Heart left ventricle (tissue), 16 donors: ENCODE measurements around the gene NUP88. TPM values are rescaled to one million over a fixed set of nuclear protein-coding genes. Genes with fewer than 3 reads are reported as not detected.
A peak's percentile ranks its signal among the peaks of the same experiment; 100 is the strongest.

ENCODE experiments used
- ATAC-seq, 4 donors: fragments of 200-7000 bp; cut with Tn5 transposase; one replicate each; pipeline ENCODE4 v1.9.1; 2020 to 2022; ENCODE audit warnings: moderate library complexity in 4 of 4, mild to moderate bottlenecking in 3 of 4, moderate number of reproducible peaks in 1 of 4
- DNase-seq, 5 donors: peaks; one replicate each; pipeline ENCODE4 v3.0.0-alpha.2; 2020
- H3K27ac ChIP-seq, 12 donors: fragments of 200-600 bp; sonication (generic) in 4 of 12; one replicate each; pipeline versions ENCODE4 v1.5.0 to v1.8.0; 2016 to 2022; ENCODE audit warnings: mild to moderate bottlenecking in 2 of 12
- H3K27me3 ChIP-seq, 9 donors: fragments of 200-600 bp; sonication (generic) in 2 of 9; one replicate each; pipeline versions ENCODE4 v1.5.1 to v1.8.0; 2016 to 2022; ENCODE audit warnings: mild to moderate bottlenecking in 3 of 9
- H3K36me3 ChIP-seq, 9 donors: fragments of 200-600 bp; sonication (generic) in 2 of 9; one replicate each; pipeline versions ENCODE4 v1.5.0 to v1.8.0; 2018 to 2022; ENCODE audit warnings: mild to moderate bottlenecking in 2 of 9
- H3K4me1 ChIP-seq, 12 donors: fragments of 200-600 bp; sonication (generic) in 4 of 12; one replicate each; pipeline versions ENCODE4 v1.5.0 to v1.8.0; 2016 to 2022; ENCODE audit warnings: mild to moderate bottlenecking in 3 of 12
- H3K4me3 ChIP-seq, 12 donors: fragments of 200-600 bp; sonication (generic) in 4 of 12; one replicate each; pipeline versions ENCODE4 v1.5.0 to v1.8.0; 2017 to 2022; ENCODE audit warnings: mild to moderate bottlenecking in 9 of 12, moderate library complexity in 4 of 12
- H3K9me3 ChIP-seq, 12 donors: fragments of 200-600 bp; sonication (generic) in 4 of 12; one replicate each; pipeline versions ENCODE4 v1.5.0 to v1.8.0; 2016 to 2022; ENCODE audit warnings: mild to moderate bottlenecking in 1 of 12
- CTCF ChIP-seq, 12 donors: fragments of 200-600 bp; sonication (generic) in 4 of 12; IDR thresholded peaks; one replicate each; pipeline versions ENCODE4 v1.5.0 to v1.8.0; 2018 to 2022; ENCODE audit warnings: antibody characterized with exemption in 12 of 12, mild to moderate bottlenecking in 5 of 12
- POLR2A ChIP-seq, 2 donors: fragments of 450-650 bp; IDR thresholded peaks; one replicate each; pipeline ENCODE4 v1.6.1; 2017; ENCODE audit warnings: antibody characterized with exemption in 2 of 2, mild to moderate bottlenecking in 2 of 2, moderate library complexity in 2 of 2
- WGBS, 4 donors: extraction: QIAGEN DNeasy Blood & Tissue Kit in 2 of 4; methylation state at CpG; one replicate each; pipeline versions ENCODE4 v1.1.5 to v1.1.7; 2013 to 2018; 5-methylcytosine and 5-hydroxymethylcytosine counted together
- intact Hi-C, 10 donors: fragments of 100-400 bp; cut with DNase I; formaldehyde crosslinking; loops; one replicate each; pipeline versions ENCODE4 v1.11.1 to v1.14.2; 2022
- long read RNA-seq, 3 donors: library from polyadenylated mRNA; unstranded; transcript quantifications; one replicate each; pipeline ENCODE4 v2.0.0, GENCODE V29; 2020 to 2021
- polyA plus RNA-seq, 2 donors: library from polyadenylated mRNA; stranded (reverse); fragments of 200-250 nt; gene quantifications; one replicate each; pipeline ENCODE4 v1.2.3, GENCODE V29; 2013
- total RNA-seq, 9 donors: library from RNA; depleted of rRNA in 2 of 9; stranded (reverse); fragments of >200 nt in 2 of 9; fragmentation: NEBNext Ultra II Directional in 3 of 9; extraction: Animal tissue kit (Norgen Biotek cat#: 25700) in 3 of 9; gene quantifications; one replicate each; pipeline versions ENCODE4 v1.1.0 to v1.2.4, GENCODE V29; 2016 to 2023
- donor health status: ischemic (EF 13 %, LVEDD 7.1; RV severe dilation, severe dysfunction).
- donor health status: healthy with polysubstance abuse.
- donor health status: DM: no; HTN: yes; CAD: no.
- donor health status: DM: no; HTN: no; CAD: no.
- donor health status: ischemic (EF 25% LVEDD 6.9; RV normal size, moderate dysfunction).
- donor health status: ischemic (EF 25% LVEDD 5.7; RV mildly dilated, moderate dysfunction).
- donor health status: healthy.
- donor health status: DM: yes; HTN: yes; CAD: no.
- donor health status: ischemic (EF 35%, LVEDD 5.7; RV mildly dilated, moderate dysfunction).
- donor health status: nonischemic (EF 11% LVEDD 7.7; RV severe dilation, severe dysfunction).
- donor health status: DM: yes; HTN: yes; CAD: no.
- donor health status: PGD.
- donor health status: ischemic (EF 29% LVEDD 5.4; RV normal size, mild dysfunction).
- donor health status: nonischemic (EF 23%, LVEDD 6.1; RV moderate dilation, normal function).

Gene NUP88
- total RNA-seq (10 to 100 TPM; 27.5 to 51.8 (median 35.9) TPM), polyA plus RNA-seq (10 to 100 TPM; 58.0 to 69.6 TPM)
- long read RNA-seq, donor 1, transcript NUP88-207 (17 exons, 2,916 nt), result major isoform, 20 of 30 reads
- long read RNA-seq, donor 1, partial matches to known transcripts, result 4 of 30 reads
- long read RNA-seq, donor 1, other reads (novel, unspliced or antisense), result 3 of 30 reads
- long read RNA-seq, donor 2, transcript NUP88-201 (17 exons, 2,194 nt), result minor isoform, 6 of 114 reads
- long read RNA-seq, donor 2, transcript NUP88-207 (17 exons, 2,916 nt), result major isoform, 53 of 114 reads
- long read RNA-seq, donor 2, partial matches to known transcripts, result 37 of 114 reads
- long read RNA-seq, donor 2, other reads (novel, unspliced or antisense), result 14 of 114 reads
- long read RNA-seq, donor 3, transcript NUP88-207 (17 exons, 2,916 nt), result major isoform, 29 of 48 reads
- long read RNA-seq, donor 3, partial matches to known transcripts, result 5 of 48 reads
- long read RNA-seq, donor 3, other reads (novel, unspliced or antisense), result 12 of 48 reads

- H3K36me3 ChIP-seq, result peaks cover 0 to 68% (median 57%) of the 10 kb centered on the region in 9 donors
- H3K9me3 ChIP-seq, result no peaks in the 10 kb centered on the region
- intact Hi-C loops, result no loop called here
- TF ChIP-seq CTCF (IDR thresholded peaks at IDR 0.05) (no peak), POLR2A (IDR thresholded peaks at IDR 0.05) (peak in 1 of 2 donors; percentile 70)
- ATAC-seq (peak; percentile 98 to 99 (median 98)), DNase-seq (peak; percentile 94 to 98 (median 97))
- WGBS, 4 donors, result 0 to 1% (median 0%) methylated on average over 23 to 49 of the region's 49 CpGs
- H3K27ac ChIP-seq, result peak within 1 kb of the TSS; percentile 56 to 87 (median 82)
- H3K27me3 ChIP-seq, result no peaks in the 10 kb centered on the region
- peaks cover 5 to 39% (median 28%) of the 10 kb centered on the region in 12 donors for H3K4me1 ChIP-seq
- H3K4me3 ChIP-seq, result peak within 1 kb of the TSS; percentile 63 to 94 (median 78)
Measured at GRCh38 chr17:5419356-5419958, at the start of gene NUP88. Gene NUP88 (minus strand): TSS chr17:5419662. CDS start chr17:5419650, 12 bp downstream.

DNA sequence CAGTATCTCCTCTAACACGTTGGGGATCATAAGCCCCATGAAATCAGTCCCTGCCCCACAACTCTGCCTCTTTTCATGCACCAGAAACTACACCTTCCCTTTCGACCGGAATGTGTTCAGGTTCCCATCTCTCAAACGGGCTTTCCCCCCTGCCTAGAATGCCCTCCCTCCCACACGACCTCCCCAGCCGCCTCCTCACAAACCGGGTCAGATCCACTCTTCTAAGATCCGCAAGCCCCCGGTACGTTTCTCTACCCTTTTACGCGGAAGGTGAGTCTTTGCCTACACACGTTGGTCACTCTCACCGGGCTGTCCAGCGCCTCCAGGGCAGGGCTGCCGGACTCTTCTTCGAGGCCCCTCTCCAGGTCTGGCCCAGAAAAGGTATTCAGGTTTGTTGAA, 48.6 kb upstream of the NUP88 start:
- Histone ChIP-seq H3K9me3 (no peaks in the 10 kb centered on the region), H3K4me3 (peak overlapping the region; percentile 33 to 100 (median 89)), H3K27me3 (no peaks in the 10 kb centered on the region), H3K4me1 (peaks cover 5 to 26% (median 17%) of the 10 kb centered on the region in 12 donors), H3K36me3 (peaks cover 0 to 25% (median 16%) of the 10 kb centered on the region in 9 donors), H3K27ac (peak overlapping the region in 8 of 12 donors; percentile 75 to 83 (median 81))
- ATAC-seq (peak; percentile 6 to 13 (median 11)), DNase-seq (no peak)
- intact Hi-C loops, result no loop called here
- TF ChIP-seq CTCF (IDR thresholded peaks at IDR 0.05) (no peak), POLR2A (IDR thresholded peaks at IDR 0.05) (no peak)
- WGBS, 4 donors, result 0% methylated on average over 17 of the region's 17 CpGs

DNA sequence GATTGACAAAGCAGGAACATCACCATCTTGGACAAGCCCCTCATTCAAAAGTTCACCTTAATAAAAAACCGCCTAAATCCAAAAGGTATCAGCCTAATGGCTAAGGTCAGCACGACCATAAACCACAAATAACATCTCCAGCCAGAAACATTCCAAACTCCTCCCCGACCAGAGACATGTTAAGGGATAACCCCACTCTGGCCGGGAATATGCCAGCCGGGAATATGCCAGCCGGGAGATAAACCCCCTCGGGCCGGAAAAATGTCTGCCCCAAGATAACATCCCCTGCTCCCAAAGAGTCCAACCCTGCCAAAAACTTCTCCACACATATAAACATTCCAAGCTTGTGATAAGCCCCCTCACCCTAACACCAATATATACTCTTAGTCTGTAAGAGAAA, 48.0 kb upstream of the NUP88 start:
- intact Hi-C loops, result no loop called here
- H3K9me3 ChIP-seq, result no peaks in the 10 kb centered on the region
- WGBS, 4 donors, result 5 to 12% (median 6%) methylated on average over 8 of the region's 8 CpGs
- peak overlapping the region in 11 of 12 donors; percentile 77 to 100 (median 89) for H3K4me3 ChIP-seq
- no peaks in the 10 kb centered on the region for H3K27me3 ChIP-seq
- peaks cover 5 to 26% (median 17%) of the 10 kb centered on the region in 12 donors for H3K4me1 ChIP-seq
- TF ChIP-seq CTCF (IDR thresholded peaks at IDR 0.05) (no peak), POLR2A (IDR thresholded peaks at IDR 0.05) (no peak)
- peaks cover 0 to 19% (median 11%) of the 10 kb centered on the region in 9 donors for H3K36me3 ChIP-seq
- peak overlapping the region in 1 of 12 donors; percentile 80 for H3K27ac ChIP-seq
- no peak for ATAC-seq
- no peak for DNase-seq

DNA sequence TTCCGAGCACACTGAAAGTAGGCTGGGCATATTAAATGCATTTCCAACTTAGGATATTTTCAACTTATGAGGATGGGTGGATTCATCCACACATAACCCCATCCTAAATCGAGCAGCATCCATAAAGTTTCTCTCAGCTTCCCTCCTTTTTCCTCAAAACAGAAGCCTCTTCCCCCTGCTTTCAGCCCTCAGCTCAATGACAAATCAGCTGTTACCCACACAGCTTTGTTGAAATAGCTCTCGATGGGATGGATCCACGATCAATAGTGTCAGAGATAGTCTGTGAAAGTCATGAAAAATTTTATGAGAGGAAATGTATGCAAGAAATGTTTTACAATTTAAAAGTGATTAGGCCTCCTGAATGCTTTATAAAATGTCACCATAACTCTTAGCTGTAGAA, 46.8 kb upstream of the NUP88 start:
- ATAC-seq, result no peak
- DNase-seq, result no peak
- TF ChIP-seq CTCF (IDR thresholded peaks at IDR 0.05) (no peak), POLR2A (IDR thresholded peaks at IDR 0.05) (no peak)
- no peak overlapping the region for H3K4me3 ChIP-seq
- H3K36me3 ChIP-seq, result peaks cover 0 to 19% (median 8%) of the 10 kb centered on the region in 9 donors
- H3K4me1 ChIP-seq, result peaks cover 5 to 26% (median 17%) of the 10 kb centered on the region in 12 donors
- no peak overlapping the region for H3K27ac ChIP-seq
- H3K9me3 ChIP-seq, result no peaks in the 10 kb centered on the region
- H3K27me3 ChIP-seq, result no peaks in the 10 kb centered on the region
- 90 to 98% (median 93%) methylated on average over 4 of the region's 4 CpGs for WGBS, 4 donors
- intact Hi-C loops, result no loop called here
